Measurements from ENCODE around the gene PNPLA3. TPM values are rescaled to one million over a fixed set of nuclear protein-coding genes. Genes with fewer than 3 reads are reported as not detected.
A peak's percentile ranks its signal among the peaks of the same experiment; 100 is the strongest.

Gene PNPLA3
- total RNA-seq, 1 experiment from 2014 or later, result 7.3 TPM

DNA sequence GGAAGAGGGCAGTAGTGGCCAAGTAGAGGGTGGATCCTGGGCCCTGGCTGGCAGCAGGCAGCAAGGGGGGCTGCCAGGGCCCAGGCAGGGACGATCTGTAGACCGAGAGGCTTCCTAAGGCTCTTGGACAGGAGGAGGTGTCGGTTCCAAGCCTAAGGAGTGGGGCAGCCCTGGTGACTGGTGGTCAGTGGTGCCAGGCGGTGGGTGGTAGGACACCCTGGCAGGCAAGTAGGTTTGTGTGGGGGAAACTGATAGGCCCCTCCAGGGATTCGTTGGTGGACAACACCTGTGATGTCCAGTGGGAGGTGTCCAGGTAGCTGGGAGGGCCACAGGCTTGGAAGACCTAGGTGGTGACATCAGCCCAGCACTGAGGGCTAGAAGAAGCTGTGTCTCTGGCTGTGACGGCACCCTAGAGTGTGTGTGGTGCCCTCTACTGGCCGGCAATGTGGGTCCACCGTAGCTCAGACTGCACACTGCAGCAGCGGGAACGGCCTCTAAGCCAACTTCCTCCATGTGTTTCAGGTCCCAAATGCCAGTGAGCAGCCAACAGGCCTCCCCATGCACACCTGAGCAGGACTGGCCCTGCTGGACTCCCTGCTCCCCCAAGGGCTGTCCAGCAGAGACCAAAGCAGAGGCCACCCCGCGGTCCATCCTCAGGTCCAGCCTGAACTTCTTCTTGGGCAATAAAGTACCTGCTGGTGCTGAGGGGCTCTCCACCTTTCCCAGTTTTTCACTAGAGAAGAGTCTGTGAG lies 22.2 kb downstream of the PNPLA3 start:
- H3K9me3 ChIP-seq (ENCODE audit: control insufficient read depth in 1 of 2, insufficient read depth in 1 of 2, low read depth in 1 of 2, low read length in 2 of 2), result no peaks in the 10 kb centered on the region
- POLR2A ChIA-PET, result interaction anchor here (0.7 to 1.3 kb wide), 2 partner anchors 9 to 63 kb away, joined by 4 to 6 read pairs; partner anchors contain the start of gene SAMM50
- no peak overlapping the region for H3K4me3 ChIP-seq (replicated peaks in 1 of 2; ENCODE audit: low read depth in 1 of 2, low read length in 2 of 2)
- BruUV-seq (replicated peaks), result no TSS peak
- TF ChIP-seq RAD21 (IDR thresholded peaks at IDR 0.05; ENCODE audit: low read depth), result peak; percentile 57
- TF ChIP-seq, protein P1, sequence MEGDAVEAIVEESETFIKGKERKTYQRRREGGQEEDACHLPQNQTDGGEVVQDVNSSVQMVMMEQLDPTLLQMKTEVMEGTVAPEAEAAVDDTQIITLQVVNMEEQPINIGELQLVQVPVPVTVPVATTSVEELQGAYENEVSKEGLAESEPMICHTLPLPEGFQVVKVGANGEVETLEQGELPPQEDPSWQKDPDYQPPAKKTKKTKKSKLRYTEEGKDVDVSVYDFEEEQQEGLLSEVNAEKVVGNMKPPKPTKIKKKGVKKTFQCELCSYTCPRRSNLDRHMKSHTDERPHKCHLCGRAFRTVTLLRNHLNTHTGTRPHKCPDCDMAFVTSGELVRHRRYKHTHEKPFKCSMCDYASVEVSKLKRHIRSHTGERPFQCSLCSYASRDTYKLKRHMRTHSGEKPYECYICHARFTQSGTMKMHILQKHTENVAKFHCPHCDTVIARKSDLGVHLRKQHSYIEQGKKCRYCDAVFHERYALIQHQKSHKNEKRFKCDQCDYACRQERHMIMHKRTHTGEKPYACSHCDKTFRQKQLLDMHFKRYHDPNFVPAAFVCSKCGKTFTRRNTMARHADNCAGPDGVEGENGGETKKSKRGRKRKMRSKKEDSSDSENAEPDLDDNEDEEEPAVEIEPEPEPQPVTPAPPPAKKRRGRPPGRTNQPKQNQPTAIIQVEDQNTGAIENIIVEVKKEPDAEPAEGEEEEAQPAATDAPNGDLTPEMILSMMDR (IDR thresholded peaks at IDR 0.05 in 2 of 3, conservative IDR thresholded peaks at IDR 0.05 in 1 of 3; ENCODE audit: borderline replicate concordance in 1 of 3, insufficient read depth in 1 of 3, low read depth in 2 of 3, low read length in 2 of 3), result peak; percentile 62 to 85 (median 82); a peak in 5 of 6 replicates
- no peak for TF ChIP-seq YY1 (IDR thresholded peaks at IDR 0.05; ENCODE audit: extremely low read depth, insufficient replicate concordance, low read depth, low read length)
- DNase-seq (ENCODE audit: low read depth, low spot score), result peak; percentile 41
- no peaks in the 10 kb centered on the region for H3K79me2 ChIP-seq (ENCODE audit: insufficient read depth, low read length)
- peaks cover 0 to 7% of the 10 kb centered on the region in 2 experiments; a peak in 2 of 4 replicates for H3K4me1 ChIP-seq (ENCODE audit: control insufficient read depth in 1 of 2, insufficient read depth in 2 of 2, low read length in 2 of 2)
- H4K20me1 ChIP-seq (ENCODE audit: insufficient read depth), result no peaks in the 10 kb centered on the region
- RAD21 ChIA-PET (ENCODE audit: low non-redundant PET in 1 of 2, low total read pairs in 2 of 2, uncharacterized antibody in 2 of 2, unreplicated experiment in 2 of 2), result interaction anchor here (0.7 to 2.0 kb wide), 5 partner anchors 48 to 63 kb away, joined by 3 to 14 read pairs (median 5); no protein-coding TSS in a partner anchor
- peak; percentile 99 for ATAC-seq
- H3K27me3 ChIP-seq (ENCODE audit: insufficient read depth, low read length), result no peaks in the 10 kb centered on the region
- peaks cover 0 to 3% of the 10 kb centered on the region in 2 experiments; a peak in 1 of 4 replicates for H3K36me3 ChIP-seq (ENCODE audit: control insufficient read depth in 1 of 2, insufficient read depth in 2 of 2, low read length in 2 of 2)
- CTCF ChIA-PET, result interaction anchor here (0.7 to 2.7 kb wide), 27 partner anchors 9 to 680 kb away, joined by 3 to 64 read pairs (median 5); partner anchors contain the start of genes PNPLA3, PNPLA5 and SAMM50
- intact Hi-C loops (cut with micrococcal nuclease), result loop anchor here (1.0 kb wide), 1 partner anchor 63 kb away; no protein-coding TSS in a partner anchor
- no peak overlapping the region for H3K9ac ChIP-seq (ENCODE audit: low read length)
- no peak overlapping the region for H3K27ac ChIP-seq (ENCODE audit: low read depth, low read length)
- no peaks in the 10 kb centered on the region for H3K9me2 ChIP-seq (ENCODE audit: insufficient read depth)
- peak overlapping the region; percentile 15; the same call in 1 of the 2 replicates for H3K4me2 ChIP-seq (ENCODE audit: low read length)
- no peak overlapping the region for H2AFZ ChIP-seq (ENCODE audit: low read depth, low read length, poor library complexity, severe bottlenecking)

- Histone ChIP-seq H3K4me3 (replicated peaks in 1 of 2; ENCODE audit: low read depth in 1 of 2, low read length in 2 of 2) (no peak overlapping the region), H3K4me1 (ENCODE audit: control insufficient read depth in 1 of 2, insufficient read depth in 2 of 2, low read length in 2 of 2) (peaks cover 0 to 7% of the 10 kb centered on the region in 2 experiments; a peak in 2 of 4 replicates), H3K9ac (ENCODE audit: low read length) (no peak overlapping the region), H3K27ac (ENCODE audit: low read depth, low read length) (no peak overlapping the region), H4K20me1 (ENCODE audit: insufficient read depth) (no peaks in the 10 kb centered on the region), H3K9me3 (ENCODE audit: control insufficient read depth in 1 of 2, insufficient read depth in 1 of 2, low read depth in 1 of 2, low read length in 2 of 2) (no peaks in the 10 kb centered on the region), H3K27me3 (ENCODE audit: insufficient read depth, low read length) (no peaks in the 10 kb centered on the region), H2AFZ (ENCODE audit: low read depth, low read length, poor library complexity, severe bottlenecking) (no peak overlapping the region), H3K9me2 (ENCODE audit: insufficient read depth) (no peaks in the 10 kb centered on the region), H3K4me2 (ENCODE audit: low read length) (peak overlapping the region; percentile 15; the same call in 1 of the 2 replicates), H3K36me3 (ENCODE audit: control insufficient read depth in 1 of 2, insufficient read depth in 2 of 2, low read length in 2 of 2) (no peaks in the 10 kb centered on the region), H3K79me2 (ENCODE audit: insufficient read depth, low read length) (no peaks in the 10 kb centered on the region)
- no peak for TF ChIP-seq EZH2 (IDR thresholded peaks at IDR 0.05)
- TF ChIP-seq, protein P1 (IDR thresholded peaks at IDR 0.05 in 2 of 3, conservative IDR thresholded peaks at IDR 0.05 in 1 of 3; ENCODE audit: borderline replicate concordance in 1 of 3, insufficient read depth in 1 of 3, low read depth in 2 of 3, low read length in 2 of 3), result no peak
- ChIA-PET POLR2A (interaction anchor here (1.3 kb wide), 1 partner anchor 9 kb away, joined by 6 read pairs; the partner anchor contains the start of gene SAMM50), CTCF (interaction anchor here (0.7 to 2.7 kb wide), 24 partner anchors 9 to 679 kb away, joined by 3 to 64 read pairs (median 6); partner anchors contain the start of genes PNPLA3, PNPLA5 and SAMM50), RAD21 (ENCODE audit: low non-redundant PET in 1 of 2, low total read pairs in 2 of 2, uncharacterized antibody in 2 of 2, unreplicated experiment in 2 of 2) (interaction anchor here (0.7 to 2.0 kb wide), 5 partner anchors 49 to 63 kb away, joined by 3 to 14 read pairs (median 5); no protein-coding TSS in a partner anchor)
- DNase-seq (ENCODE audit: low read depth, low spot score), result no peak
- no TSS peak for BruUV-seq (replicated peaks)
- intact Hi-C loops (cut with micrococcal nuclease), result loop anchor here (1.0 kb wide), 1 partner anchor 63 kb away; no protein-coding TSS in a partner anchor
- ATAC-seq, result peak; percentile 71
Measured at GRCh38 chr22:43946384-43946667, 22.7 kb downstream of the PNPLA3 start.

Data from HCT116 (cell line).